HFF-Myc (cell line): ENCODE data around the gene DHRS1.
A peak's percentile ranks its signal among the peaks of the same experiment; 100 is the strongest.

Source experiments
- DNase-seq: peaks from one replicate; pipeline ENCODE4 v3.0.0-alpha.2; 2011; ENCODE audit warnings: low read depth; ENCODE audit errors: extremely low read depth
- H3K4me3 ChIP-seq: replicated peaks from 2 replicates; pipeline ENCODE4 v1.5.1; 2011; ENCODE audit warnings: low read depth, mild to moderate bottlenecking, control low read depth, low read length
- TF ChIP-seq, protein P1 (sequence below): IDR thresholded peaks from 2 replicates; pipeline ENCODE4 v1.5.1; 2012; ENCODE audit warnings: mild to moderate bottlenecking, low read depth, low read length, control low read depth; ENCODE audit errors: missing control alignments

Gene DHRS1

DNA sequence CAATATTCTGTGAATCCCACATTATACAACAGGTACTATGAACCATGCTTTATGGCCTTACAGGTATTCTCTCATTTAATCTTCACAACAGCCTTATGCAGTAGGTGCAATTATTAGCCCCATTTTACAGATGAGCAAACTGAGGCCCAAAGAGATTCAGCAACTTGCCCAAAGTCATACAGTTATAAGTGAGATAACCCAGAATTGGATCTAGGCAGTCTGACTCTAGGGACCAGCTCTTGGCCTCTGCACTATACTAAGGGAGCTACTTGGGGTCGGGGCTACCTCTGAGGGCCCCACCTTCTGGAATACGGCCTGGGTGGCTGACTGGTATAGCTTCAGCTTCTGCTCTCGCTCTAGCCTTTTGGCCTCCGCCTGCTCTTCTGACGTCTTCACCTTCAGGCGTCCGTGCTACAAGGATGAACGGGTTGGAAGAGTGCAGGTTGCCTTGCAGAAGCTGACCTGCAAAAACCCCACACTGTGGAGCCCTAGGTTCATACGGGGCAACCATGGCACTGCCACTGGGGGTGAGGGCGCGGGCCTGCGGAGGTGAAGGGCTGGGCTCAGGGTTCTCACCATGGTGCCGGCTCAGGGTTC lies 28.9 kb downstream of the DHRS1 start:
- DNase-seq: no peak
- TF ChIP-seq, protein P1, sequence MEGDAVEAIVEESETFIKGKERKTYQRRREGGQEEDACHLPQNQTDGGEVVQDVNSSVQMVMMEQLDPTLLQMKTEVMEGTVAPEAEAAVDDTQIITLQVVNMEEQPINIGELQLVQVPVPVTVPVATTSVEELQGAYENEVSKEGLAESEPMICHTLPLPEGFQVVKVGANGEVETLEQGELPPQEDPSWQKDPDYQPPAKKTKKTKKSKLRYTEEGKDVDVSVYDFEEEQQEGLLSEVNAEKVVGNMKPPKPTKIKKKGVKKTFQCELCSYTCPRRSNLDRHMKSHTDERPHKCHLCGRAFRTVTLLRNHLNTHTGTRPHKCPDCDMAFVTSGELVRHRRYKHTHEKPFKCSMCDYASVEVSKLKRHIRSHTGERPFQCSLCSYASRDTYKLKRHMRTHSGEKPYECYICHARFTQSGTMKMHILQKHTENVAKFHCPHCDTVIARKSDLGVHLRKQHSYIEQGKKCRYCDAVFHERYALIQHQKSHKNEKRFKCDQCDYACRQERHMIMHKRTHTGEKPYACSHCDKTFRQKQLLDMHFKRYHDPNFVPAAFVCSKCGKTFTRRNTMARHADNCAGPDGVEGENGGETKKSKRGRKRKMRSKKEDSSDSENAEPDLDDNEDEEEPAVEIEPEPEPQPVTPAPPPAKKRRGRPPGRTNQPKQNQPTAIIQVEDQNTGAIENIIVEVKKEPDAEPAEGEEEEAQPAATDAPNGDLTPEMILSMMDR: no peak
- peak overlapping the region; percentile 89 for H3K4me3 ChIP-seq

DNA sequence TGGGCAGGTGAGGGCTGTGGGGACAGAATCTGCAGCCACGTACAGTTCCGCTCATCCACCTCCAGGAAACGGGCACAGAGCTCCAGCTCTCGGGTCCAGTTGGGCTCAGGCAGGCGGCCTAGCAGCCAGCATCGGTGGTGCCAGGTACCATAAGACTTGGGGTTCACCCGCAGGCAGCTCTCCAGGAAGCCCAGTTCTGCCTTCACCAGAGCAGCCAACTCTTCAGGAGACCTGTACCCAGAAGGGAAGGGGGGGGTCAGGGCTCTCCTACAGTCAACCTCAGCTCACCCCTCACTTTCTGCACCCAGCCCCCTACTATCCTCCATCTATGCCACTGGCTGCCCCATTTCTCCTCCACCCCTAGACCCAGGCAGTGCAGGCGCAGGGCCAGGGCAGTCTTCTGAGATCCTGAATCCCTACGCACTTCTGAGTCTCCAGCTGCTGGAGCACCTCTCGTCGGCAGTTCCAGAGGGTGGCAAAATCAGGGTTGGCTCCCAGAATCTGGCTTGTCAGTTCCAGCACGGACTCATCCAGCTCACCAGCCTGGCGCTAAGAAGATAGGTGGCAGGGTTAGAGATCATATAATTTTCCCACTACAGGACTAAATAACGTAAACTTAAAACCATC lies 29.6 kb downstream of the DHRS1 start:
- DNase-seq: no peak
- no peak overlapping the region for H3K4me3 ChIP-seq
- TF ChIP-seq, protein P1: no peak

DNA sequence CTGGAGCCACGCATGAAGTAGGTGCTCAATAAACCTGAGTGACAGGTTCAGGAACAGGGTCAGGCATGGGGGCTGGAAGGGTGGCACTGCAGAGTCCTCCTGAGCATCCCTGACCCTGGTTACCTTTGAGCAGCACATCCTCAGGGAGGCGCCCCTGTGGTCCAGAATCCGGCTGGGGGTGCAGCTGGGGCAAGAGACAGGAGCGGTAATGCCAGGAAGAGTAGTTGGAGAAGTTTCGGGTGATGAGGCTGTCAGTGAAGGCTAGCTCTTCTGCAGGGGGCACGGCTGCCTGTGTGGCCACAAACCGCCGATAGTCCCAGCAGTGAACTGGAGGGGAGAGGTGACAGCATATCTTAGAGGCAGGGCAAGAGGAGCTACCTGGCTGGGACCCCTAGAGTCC lies 30.2 kb downstream of the DHRS1 start:
- TF ChIP-seq, protein P1: no peak
- no peak for DNase-seq
- H3K4me3 ChIP-seq: no peak overlapping the region

DNA sequence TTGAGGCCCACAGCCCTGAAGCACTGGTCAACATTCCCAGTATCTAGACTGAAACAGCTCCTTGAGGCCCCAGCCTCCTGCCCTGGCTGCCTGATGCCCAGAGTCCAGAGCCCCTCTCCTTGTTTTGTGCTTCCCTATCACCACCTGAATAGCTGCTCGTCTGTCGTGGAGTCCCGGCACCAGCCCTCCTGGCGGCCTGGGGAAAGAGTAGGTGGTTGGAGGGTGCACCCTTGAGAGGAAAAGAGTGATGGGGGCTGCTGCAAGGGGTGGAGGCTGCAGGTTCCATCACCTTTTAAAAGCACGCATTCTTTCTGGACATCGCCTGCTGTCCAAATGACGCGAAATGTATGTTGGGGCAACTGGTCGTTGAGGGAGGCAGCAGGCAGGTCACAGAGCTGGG lies 31.4 kb downstream of the DHRS1 start:
- H3K4me3 ChIP-seq: no peak overlapping the region
- TF ChIP-seq, protein P1: no peak
- no peak for DNase-seq

DNA sequence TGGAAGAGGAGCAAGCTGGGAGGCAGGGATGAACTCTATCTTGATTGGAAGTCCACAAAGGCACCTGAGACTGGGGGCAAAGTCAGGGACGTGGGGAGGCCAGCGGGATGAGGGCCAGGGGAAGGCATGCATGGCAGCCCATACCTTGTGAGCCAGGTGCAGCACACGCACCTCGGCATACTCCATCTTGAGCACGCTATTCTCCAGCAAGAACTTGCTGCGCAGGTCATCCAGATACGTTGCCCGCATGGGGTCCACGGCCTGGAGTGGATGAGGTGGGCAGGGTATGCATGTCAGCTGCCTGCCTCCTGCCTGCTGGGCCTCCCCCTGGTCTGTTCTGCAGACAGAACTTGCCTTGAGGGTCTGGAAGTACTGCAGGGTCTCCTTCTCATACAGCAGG lies 32.1 kb downstream of the DHRS1 start:
- no peak overlapping the region for H3K4me3 ChIP-seq
- DNase-seq: no peak
- TF ChIP-seq, protein P1: no peak

DNA sequence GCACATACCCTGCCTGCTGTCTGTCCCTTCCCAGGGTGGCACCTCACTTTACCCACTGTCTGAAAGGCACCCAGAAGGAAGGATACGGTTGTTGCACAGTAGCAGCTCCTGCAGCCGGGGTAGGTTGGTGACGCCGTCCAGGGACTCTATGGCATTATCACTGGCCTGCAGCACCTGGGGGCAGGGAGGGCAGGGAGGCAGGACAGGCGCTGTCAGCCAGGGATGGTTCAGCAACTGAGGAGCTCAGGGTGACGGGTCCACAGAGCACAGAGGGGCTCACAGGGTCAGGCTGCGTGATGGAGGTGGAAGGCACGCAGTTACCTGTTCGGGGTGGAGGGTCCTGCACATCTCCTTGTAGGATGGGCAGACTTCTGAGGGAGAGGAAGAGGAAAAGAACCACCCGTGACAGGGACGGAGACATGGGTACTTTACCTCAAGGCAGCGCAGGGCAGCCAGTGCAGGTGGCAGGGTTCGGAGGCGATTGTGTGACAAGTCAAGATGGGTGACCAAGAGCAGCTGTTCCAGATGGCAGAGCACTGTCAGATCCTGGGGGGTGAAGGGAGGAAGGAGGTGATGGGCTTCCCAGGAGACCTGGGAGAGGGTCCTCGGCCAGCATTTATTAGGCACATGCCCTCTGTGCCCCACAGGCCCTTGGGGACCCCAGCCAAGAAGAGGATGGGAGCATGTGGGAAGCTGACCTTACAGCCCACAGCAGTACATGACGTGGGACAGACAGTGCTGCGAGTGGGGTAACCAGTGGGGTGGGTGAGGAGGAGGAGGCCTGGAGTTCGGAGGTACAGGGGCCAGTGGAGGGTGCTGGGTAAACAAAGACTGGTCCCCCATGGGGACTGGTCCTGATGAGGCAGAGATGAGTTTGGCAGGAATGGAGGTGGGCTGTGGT lies 33.0 kb downstream of the DHRS1 start:
- TF ChIP-seq, protein P1: no peak
- H3K4me3 ChIP-seq: no peak overlapping the region
- no peak for DNase-seq
